ENCODE results near the gene ANK2. TPM values are rescaled to one million over a fixed set of nuclear protein-coding genes. Genes with fewer than 3 reads are reported as not detected.

The ANK2 gene
- total RNA-seq, 2 donors from 2014 or later: 9.9 to 11.5 TPM

DNA sequence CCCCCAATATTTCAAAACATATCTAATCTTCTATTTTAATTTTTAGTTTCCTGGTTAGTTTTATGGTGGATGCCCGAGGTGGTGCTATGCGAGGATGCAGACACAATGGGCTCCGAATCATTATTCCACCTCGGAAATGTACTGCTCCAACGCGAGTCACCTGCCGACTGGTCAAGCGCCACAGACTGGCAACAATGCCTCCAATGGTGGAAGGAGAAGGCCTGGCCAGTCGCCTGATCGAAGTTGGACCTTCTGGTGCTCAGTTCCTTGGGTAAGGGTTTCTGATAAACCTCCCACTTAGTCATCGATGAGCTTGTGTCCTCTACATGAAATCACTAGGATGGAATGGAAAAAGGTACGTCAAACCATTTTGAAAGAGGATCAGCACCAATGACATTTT is 280.7 kb downstream of the ANK2 start:
- no peak for DNase-seq

DNA sequence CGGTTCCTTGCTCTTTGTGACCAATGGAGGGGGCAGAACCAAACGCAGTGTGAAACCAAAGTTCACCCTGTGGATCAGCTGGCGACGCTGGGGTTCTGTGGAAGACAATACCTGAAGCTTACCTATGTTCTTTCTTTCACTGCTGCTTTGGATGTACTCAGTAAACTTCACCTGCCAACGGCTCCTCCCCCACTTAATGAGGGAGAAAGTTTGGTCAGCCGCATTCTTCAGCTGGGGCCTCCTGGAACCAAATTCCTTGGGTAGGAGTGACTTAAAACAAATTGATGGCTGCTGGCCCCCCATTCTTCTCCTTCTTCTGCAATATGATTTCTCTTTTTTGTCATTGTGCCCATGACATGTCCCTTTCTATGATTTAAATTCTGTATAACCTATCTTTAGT is 282.4 kb downstream of the ANK2 start:
- TF ChIP-seq, protein P1, sequence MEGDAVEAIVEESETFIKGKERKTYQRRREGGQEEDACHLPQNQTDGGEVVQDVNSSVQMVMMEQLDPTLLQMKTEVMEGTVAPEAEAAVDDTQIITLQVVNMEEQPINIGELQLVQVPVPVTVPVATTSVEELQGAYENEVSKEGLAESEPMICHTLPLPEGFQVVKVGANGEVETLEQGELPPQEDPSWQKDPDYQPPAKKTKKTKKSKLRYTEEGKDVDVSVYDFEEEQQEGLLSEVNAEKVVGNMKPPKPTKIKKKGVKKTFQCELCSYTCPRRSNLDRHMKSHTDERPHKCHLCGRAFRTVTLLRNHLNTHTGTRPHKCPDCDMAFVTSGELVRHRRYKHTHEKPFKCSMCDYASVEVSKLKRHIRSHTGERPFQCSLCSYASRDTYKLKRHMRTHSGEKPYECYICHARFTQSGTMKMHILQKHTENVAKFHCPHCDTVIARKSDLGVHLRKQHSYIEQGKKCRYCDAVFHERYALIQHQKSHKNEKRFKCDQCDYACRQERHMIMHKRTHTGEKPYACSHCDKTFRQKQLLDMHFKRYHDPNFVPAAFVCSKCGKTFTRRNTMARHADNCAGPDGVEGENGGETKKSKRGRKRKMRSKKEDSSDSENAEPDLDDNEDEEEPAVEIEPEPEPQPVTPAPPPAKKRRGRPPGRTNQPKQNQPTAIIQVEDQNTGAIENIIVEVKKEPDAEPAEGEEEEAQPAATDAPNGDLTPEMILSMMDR (IDR thresholded peaks at IDR 0.05): no peak
- TF ChIP-seq POLR2A (IDR thresholded peaks at IDR 0.05): no peak
- H3K36me3 ChIP-seq (replicated peaks in 1 of 2; ENCODE audit: insufficient read depth in 1 of 2, low read depth in 2 of 2): no peaks in the 10 kb centered on the region

More for the DNA sequence above, 280.7 kb downstream of the ANK2 start:
- Histone ChIP-seq H3K36me3 (replicated peaks in 1 of 2; ENCODE audit: insufficient read depth in 1 of 2, low read depth in 2 of 2) (no peaks in the 10 kb centered on the region), H3K4me3 (no peak overlapping the region), H3K4me1 (no peaks in the 10 kb centered on the region), H3K27ac (no peak overlapping the region), H3K9me3 (no peaks in the 10 kb centered on the region), H3K27me3 (peaks cover 0 to 7% of the 10 kb centered on the region in 2 donors)
- ATAC-seq: no peak
- 79 to 85% methylated on average over 12 of the region's 12 CpGs for WGBS, 2 donors
- TF ChIP-seq, protein P1 (IDR thresholded peaks at IDR 0.05): no peak
- no peak for TF ChIP-seq POLR2A (IDR thresholded peaks at IDR 0.05)
- intact Hi-C loops (cut with DNase I): no loop called here

DNA sequence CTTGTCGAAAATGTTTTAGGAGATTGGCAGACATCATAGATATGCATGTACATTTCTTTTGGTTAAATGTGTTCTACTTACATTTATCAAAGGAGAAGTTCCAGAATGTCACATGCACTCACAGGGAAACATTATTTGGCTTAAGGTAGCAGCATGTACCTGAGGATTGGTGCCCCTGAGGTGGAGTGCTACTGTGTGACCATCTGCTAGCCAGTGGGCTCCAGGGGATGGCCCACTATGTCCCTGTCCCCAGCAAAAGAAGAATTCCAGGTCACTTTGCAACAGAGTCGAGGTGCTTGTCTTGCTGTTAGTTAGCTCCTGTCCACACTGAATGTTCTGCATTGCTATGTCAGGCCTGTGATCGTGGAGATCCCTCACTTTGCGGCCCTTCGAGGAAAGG is 283.2 kb downstream of the ANK2 start:
- Histone ChIP-seq H3K9me3 (no peaks in the 10 kb centered on the region), H3K27ac (no peak overlapping the region), H3K4me3 (no peak overlapping the region), H3K27me3 (no peaks in the 10 kb centered on the region), H3K36me3 (replicated peaks in 1 of 2; ENCODE audit: insufficient read depth in 1 of 2, low read depth in 2 of 2) (no peaks in the 10 kb centered on the region), H3K4me1 (no peaks in the 10 kb centered on the region)
- intact Hi-C loops (cut with DNase I): no loop called here
- no peak for DNase-seq
- no peak for ATAC-seq
- no peak for TF ChIP-seq POLR2A (IDR thresholded peaks at IDR 0.05)
- TF ChIP-seq, protein P1 (IDR thresholded peaks at IDR 0.05): no peak
- WGBS, 2 donors: 74 to 81% methylated on average over 5 of the region's 5 CpGs

More for the DNA sequence above, 282.4 kb downstream of the ANK2 start:
- Histone ChIP-seq H3K4me3 (no peak overlapping the region), H3K9me3 (no peaks in the 10 kb centered on the region), H3K27me3 (peaks cover 0 to 4% of the 10 kb centered on the region in 2 donors), H3K4me1 (no peaks in the 10 kb centered on the region), H3K27ac (no peak overlapping the region)
- no peak for DNase-seq
- 30 to 41% methylated on average over 6 of the region's 6 CpGs for WGBS, 2 donors
- no peak for ATAC-seq
- intact Hi-C loops (cut with DNase I): no loop called here

DNA sequence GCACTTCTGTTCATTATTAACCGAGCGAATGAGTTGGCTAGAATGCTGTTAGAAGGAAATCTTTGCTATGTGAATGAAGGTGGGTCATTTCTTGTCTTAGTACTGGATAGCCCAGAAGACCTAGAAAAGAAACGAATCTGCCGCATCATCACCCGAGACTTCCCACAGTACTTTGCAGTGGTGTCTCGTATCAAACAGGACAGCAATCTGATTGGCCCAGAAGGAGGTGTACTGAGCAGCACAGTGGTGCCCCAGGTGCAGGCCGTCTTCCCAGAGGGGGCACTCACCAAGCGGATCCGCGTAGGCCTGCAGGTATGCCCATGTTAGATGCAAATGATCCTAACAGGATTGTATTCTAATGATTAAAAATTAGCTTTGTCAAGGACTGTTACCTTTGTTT is 286.3 kb downstream of the ANK2 start:
- Histone ChIP-seq H3K4me3 (no peak overlapping the region), H3K9me3 (no peaks in the 10 kb centered on the region), H3K27me3 (no peaks in the 10 kb centered on the region), H3K27ac (no peak overlapping the region), H3K4me1 (no peaks in the 10 kb centered on the region), H3K36me3 (replicated peaks in 1 of 2; ENCODE audit: insufficient read depth in 1 of 2, low read depth in 2 of 2) (no peaks in the 10 kb centered on the region)
- DNase-seq (no peak), ATAC-seq (no peak)
- 76 to 90% methylated on average over 10 of the region's 10 CpGs for whole genome bisulfite sequencing, 2 donors
- TF ChIP-seq, protein P1 (IDR thresholded peaks at IDR 0.05): no peak
- TF ChIP-seq POLR2A (IDR thresholded peaks at IDR 0.05): no peak
- intact Hi-C loops (cut with DNase I): no loop called here

DNA sequence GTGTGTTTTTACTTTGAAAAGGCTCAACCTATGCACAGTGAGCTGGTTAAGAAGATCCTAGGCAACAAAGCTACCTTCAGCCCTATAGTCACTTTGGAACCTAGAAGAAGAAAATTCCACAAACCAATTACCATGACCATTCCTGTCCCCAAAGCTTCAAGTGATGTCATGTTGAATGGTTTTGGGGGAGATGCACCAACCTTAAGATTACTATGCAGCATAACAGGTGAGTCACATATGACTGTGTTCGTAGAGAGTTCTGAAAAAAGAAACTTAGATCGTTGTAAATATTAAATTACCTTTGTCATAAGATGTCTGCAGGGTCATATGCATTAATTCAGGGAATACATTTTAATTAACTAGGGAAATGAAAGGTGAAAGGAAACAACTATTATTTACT is 287.1 kb downstream of the ANK2 start:
- Histone ChIP-seq H3K4me3 (no peak overlapping the region), H3K9me3 (no peaks in the 10 kb centered on the region), H3K27ac (no peak overlapping the region), H3K4me1 (no peaks in the 10 kb centered on the region), H3K27me3 (no peaks in the 10 kb centered on the region), H3K36me3 (replicated peaks in 1 of 2; ENCODE audit: insufficient read depth in 1 of 2, low read depth in 2 of 2) (no peaks in the 10 kb centered on the region)
- DNase-seq: no peak
- WGBS, 2 donors: 63 to 67% methylated on average over 2 of the region's 2 CpGs
- ATAC-seq: no peak
- TF ChIP-seq POLR2A (IDR thresholded peaks at IDR 0.05): no peak
- TF ChIP-seq, protein P1 (IDR thresholded peaks at IDR 0.05): no peak
- intact Hi-C loops (cut with DNase I): no loop called here
